Measurements from ENCODE around the gene ZFAND3.

DNA sequence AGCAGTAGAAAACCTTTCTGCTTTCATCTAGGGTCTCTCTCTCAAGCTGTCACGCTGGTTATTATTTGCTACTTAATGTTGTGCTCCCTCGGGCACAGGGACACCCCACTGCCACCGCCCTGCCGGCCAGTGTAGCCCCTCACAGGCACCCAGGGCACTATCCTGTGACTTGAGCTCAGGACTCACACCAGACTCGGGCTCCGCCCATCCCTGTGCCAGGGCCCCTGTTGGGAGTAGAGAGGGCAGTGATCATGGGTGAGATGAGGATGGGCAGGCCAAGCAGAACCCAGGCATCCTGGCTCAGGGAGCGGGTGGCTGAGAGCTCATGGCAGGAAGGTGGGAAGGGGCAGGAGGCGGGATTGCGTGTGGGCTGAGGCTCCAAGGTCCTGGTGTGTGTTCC lies 371.9 kb downstream of the ZFAND3 start:
- TF ChIP-seq, protein P1, sequence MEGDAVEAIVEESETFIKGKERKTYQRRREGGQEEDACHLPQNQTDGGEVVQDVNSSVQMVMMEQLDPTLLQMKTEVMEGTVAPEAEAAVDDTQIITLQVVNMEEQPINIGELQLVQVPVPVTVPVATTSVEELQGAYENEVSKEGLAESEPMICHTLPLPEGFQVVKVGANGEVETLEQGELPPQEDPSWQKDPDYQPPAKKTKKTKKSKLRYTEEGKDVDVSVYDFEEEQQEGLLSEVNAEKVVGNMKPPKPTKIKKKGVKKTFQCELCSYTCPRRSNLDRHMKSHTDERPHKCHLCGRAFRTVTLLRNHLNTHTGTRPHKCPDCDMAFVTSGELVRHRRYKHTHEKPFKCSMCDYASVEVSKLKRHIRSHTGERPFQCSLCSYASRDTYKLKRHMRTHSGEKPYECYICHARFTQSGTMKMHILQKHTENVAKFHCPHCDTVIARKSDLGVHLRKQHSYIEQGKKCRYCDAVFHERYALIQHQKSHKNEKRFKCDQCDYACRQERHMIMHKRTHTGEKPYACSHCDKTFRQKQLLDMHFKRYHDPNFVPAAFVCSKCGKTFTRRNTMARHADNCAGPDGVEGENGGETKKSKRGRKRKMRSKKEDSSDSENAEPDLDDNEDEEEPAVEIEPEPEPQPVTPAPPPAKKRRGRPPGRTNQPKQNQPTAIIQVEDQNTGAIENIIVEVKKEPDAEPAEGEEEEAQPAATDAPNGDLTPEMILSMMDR (IDR thresholded peaks at IDR 0.05), result no peak
- TF ChIP-seq POLR2A (IDR thresholded peaks at IDR 0.05) (no peak), POLR2AphosphoS5 (IDR thresholded peaks at IDR 0.05) (no peak), EP300 (IDR thresholded peaks at IDR 0.05) (no peak)

All from upper lobe of left lung (tissue), 4 donors.